ENCODE data around the gene ROBO1. TPM values are rescaled to one million over a fixed set of nuclear protein-coding genes. Genes with fewer than 3 reads are reported as not detected.
"Not testable (repeated sequence)": the region's sequence is repeated elsewhere in the genome, so short reads cannot be mapped to it uniquely, and the experiment has no call there.

The ROBO1 gene
- total RNA-seq, 1 donor from 2014 or later, result 73.8 TPM

DNA sequence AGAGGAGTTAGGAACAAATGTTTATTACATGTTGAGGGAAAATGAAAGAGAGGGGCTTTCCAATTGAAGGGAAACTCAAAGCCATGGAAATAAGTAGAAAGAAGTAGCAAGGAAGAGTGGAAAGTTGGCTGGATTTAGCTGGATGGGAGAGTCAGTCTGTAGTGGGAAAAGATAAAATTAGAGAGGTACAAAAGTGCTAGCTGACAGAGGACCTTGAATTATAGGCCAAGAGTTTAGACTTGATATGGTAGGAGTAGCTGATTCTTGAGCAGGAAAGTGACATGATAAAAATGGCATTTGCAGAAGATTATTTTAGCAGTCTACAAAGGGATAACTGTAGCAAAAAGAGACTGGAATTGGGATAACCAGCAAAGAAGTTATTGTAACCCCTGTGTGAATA, 425.8 kb downstream of the ROBO1 start:
- DNase-seq (ENCODE audit: extremely low spot score, unreplicated experiment), result no peak
- Mint-ChIP-seq H3K36me3 (ENCODE audit: unreplicated experiment) (no peaks in the 10 kb centered on the region), H3K9me3 (ENCODE audit: unreplicated experiment) (no peaks in the 10 kb centered on the region), H3K27me3 (ENCODE audit: unreplicated experiment) (no peaks in the 10 kb centered on the region), H3K27ac (ENCODE audit: unreplicated experiment) (no peak overlapping the region), H3K4me3 (ENCODE audit: unreplicated experiment) (no peak overlapping the region), H3K4me1 (ENCODE audit: unreplicated experiment) (no peaks in the 10 kb centered on the region)
- TF ChIP-seq, protein P1, sequence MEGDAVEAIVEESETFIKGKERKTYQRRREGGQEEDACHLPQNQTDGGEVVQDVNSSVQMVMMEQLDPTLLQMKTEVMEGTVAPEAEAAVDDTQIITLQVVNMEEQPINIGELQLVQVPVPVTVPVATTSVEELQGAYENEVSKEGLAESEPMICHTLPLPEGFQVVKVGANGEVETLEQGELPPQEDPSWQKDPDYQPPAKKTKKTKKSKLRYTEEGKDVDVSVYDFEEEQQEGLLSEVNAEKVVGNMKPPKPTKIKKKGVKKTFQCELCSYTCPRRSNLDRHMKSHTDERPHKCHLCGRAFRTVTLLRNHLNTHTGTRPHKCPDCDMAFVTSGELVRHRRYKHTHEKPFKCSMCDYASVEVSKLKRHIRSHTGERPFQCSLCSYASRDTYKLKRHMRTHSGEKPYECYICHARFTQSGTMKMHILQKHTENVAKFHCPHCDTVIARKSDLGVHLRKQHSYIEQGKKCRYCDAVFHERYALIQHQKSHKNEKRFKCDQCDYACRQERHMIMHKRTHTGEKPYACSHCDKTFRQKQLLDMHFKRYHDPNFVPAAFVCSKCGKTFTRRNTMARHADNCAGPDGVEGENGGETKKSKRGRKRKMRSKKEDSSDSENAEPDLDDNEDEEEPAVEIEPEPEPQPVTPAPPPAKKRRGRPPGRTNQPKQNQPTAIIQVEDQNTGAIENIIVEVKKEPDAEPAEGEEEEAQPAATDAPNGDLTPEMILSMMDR (IDR thresholded peaks at IDR 0.05), result no peak

DNA sequence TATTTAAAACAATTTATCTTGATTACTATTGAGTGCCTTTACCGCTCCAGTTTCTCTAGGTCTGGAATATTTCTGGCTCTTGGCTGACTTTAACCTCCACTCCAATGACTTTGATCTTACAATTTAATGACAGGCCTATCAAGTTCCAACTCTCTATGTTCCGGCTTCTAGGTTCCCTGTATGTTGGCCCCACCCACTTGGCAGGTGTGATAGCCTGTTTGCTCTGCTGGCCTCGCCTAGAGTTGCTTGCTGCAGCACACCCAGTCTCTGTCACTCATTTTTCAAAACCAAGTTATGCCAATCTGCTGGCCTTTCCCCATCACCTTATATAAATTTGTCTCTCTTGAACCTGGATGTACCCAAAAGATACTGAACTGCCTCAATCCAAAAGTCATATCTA, 428.0 kb downstream of the ROBO1 start:
- no peaks in the 10 kb centered on the region for H3K4me1 Mint-ChIP-seq (ENCODE audit: unreplicated experiment)
- DNase-seq (ENCODE audit: extremely low spot score, unreplicated experiment), result no peak

DNA sequence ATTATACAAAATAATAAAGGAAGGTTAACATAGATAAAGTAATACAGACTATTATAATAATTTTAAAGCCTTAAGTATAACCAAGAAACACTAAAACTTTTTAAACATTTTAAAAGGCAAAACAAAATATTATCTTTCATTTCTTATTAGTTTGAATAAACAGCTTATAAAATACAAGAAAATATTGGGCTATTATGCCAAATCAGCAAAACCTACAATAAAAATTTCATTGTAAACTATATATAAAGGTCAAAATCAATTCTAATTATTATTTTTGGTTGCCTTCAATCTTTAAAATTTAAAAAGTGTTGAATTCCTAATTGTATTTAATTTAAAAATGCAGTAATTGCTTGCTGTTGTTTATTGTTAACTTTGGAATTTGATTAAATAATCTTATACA, 430.0 kb downstream of the ROBO1 start:
- Mint-ChIP-seq H3K4me3 (ENCODE audit: unreplicated experiment) (no peak overlapping the region), H3K36me3 (ENCODE audit: unreplicated experiment) (no peaks in the 10 kb centered on the region), H3K27me3 (ENCODE audit: unreplicated experiment) (no peaks in the 10 kb centered on the region), H3K27ac (ENCODE audit: unreplicated experiment) (no peak overlapping the region), H3K9me3 (ENCODE audit: unreplicated experiment) (no peaks in the 10 kb centered on the region), H3K4me1 (ENCODE audit: unreplicated experiment) (no peaks in the 10 kb centered on the region)
- TF ChIP-seq, protein P1 (IDR thresholded peaks at IDR 0.05), result no peak
- DNase-seq (ENCODE audit: extremely low spot score, unreplicated experiment), result no peak

More for the DNA sequence above, 428.0 kb downstream of the ROBO1 start:
- Mint-ChIP-seq H3K9me3 (ENCODE audit: unreplicated experiment) (no peaks in the 10 kb centered on the region), H3K27me3 (ENCODE audit: unreplicated experiment) (no peaks in the 10 kb centered on the region), H3K27ac (ENCODE audit: unreplicated experiment) (no peak overlapping the region), H3K4me3 (ENCODE audit: unreplicated experiment) (no peak overlapping the region), H3K36me3 (ENCODE audit: unreplicated experiment) (no peaks in the 10 kb centered on the region)
- TF ChIP-seq, protein P1 (IDR thresholded peaks at IDR 0.05), result no peak

DNA sequence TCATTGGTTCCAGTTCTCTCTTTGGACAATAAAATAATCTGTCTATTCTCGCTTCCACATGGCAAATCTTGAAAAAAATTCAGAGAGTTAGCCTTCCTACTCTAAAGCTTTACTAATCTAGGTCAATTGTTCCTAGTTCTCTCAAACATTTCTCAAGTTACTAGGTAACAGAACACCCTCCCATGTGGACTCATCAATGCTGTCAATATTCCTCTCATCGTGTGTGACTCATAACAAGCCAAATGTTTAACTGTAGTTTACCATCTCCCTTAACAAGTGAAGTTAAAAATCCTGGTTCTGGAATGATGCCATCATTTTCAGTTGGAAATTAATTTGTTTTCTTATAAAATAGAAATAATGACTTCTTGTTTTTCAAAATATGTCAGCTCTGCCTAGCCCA, 438.6 kb downstream of the ROBO1 start:
- Mint-ChIP-seq H3K27ac (ENCODE audit: unreplicated experiment) (no peak overlapping the region), H3K36me3 (ENCODE audit: unreplicated experiment) (no peaks in the 10 kb centered on the region), H3K4me3 (ENCODE audit: unreplicated experiment) (no peak overlapping the region), H3K27me3 (ENCODE audit: unreplicated experiment) (peaks cover 2% of the 10 kb centered on the region), H3K4me1 (ENCODE audit: unreplicated experiment) (no peaks in the 10 kb centered on the region), H3K9me3 (ENCODE audit: unreplicated experiment) (no peaks in the 10 kb centered on the region)
- no peak for DNase-seq (ENCODE audit: extremely low spot score, unreplicated experiment)
- TF ChIP-seq, protein P1 (IDR thresholded peaks at IDR 0.05), result no peak

DNA sequence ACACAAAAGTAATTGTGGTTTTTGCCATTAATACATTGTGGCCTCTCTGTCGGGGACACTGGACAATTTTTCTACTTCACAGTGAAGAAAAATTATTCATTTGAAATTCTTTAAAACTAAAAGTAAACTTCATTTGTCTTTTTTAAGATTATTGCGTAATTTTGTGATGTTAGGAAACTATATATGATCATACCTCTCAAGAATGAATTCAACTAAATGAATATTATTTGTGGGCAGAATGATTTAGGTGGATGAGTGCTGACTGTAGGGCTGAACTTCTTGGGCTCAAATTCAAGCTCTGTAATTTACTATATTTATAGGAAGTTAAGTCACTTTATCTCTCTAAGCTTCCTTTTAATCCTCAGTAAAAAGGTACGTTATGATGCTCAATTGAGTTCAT, 441.2 kb downstream of the ROBO1 start:
- no peaks in the 10 kb centered on the region for H3K4me1 Mint-ChIP-seq (ENCODE audit: unreplicated experiment)
- TF ChIP-seq, protein P1 (IDR thresholded peaks at IDR 0.05), result no peak
- no peak for DNase-seq (ENCODE audit: extremely low spot score, unreplicated experiment)
- no peak overlapping the region for H3K27ac Mint-ChIP-seq (ENCODE audit: unreplicated experiment)
- H3K27me3 Mint-ChIP-seq (ENCODE audit: unreplicated experiment), result peaks cover 2% of the 10 kb centered on the region
- no peaks in the 10 kb centered on the region for H3K9me3 Mint-ChIP-seq (ENCODE audit: unreplicated experiment)
- no peak overlapping the region for H3K4me3 Mint-ChIP-seq (ENCODE audit: unreplicated experiment)
- H3K36me3 Mint-ChIP-seq (ENCODE audit: unreplicated experiment), result no peaks in the 10 kb centered on the region

DNA sequence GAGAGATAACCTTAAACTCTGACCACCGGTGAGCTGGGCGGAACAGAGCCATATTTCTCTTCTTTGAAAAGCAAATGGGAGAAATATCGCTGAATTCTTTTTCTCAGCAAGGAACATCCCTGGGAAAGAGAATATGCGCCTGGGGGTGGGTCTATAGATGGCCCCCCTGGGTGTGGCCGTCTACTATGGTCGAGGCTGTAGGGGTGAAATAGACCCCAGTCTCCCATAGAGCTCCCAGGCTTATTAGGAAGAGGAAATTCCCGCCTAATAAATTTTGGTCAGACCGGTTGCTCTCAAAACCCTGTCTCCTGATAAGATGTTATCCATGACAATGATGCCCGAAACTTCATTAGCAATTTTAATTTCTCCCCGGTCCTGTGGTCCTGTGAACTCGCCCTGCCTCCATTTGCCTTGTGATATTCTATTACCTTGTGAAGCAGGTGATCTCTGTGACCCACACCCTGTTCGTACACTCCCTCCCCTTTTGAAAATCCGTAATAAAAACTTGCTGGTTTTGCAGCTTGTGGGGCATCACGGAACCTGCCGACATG, 441.9 kb downstream of the ROBO1 start:
- H3K36me3 Mint-ChIP-seq (ENCODE audit: unreplicated experiment); H3K27ac Mint-ChIP-seq (ENCODE audit: unreplicated experiment); H3K4me1 Mint-ChIP-seq (ENCODE audit: unreplicated experiment); H3K27me3 Mint-ChIP-seq (ENCODE audit: unreplicated experiment); H3K9me3 Mint-ChIP-seq (ENCODE audit: unreplicated experiment); H3K4me3 Mint-ChIP-seq (ENCODE audit: unreplicated experiment); DNase-seq (ENCODE audit: extremely low spot score, unreplicated experiment): not testable (repeated sequence)

Measured in osteocyte (in vitro differentiated cells).